Trophoblast cell (in vitro differentiated cells and primary cell): ENCODE data around the gene C10orf90.
A peak's percentile ranks its signal among the peaks of the same experiment; 100 is the strongest.
"Not testable (repeated sequence)": the region's sequence is repeated elsewhere in the genome, so short reads cannot be mapped to it uniquely, and the experiment has no call there.

Experiments
- DNase-seq, 2 donors: peaks; one replicate each; pipeline ENCODE4 v3.0.0-alpha.2; 2016
- H2AFZ ChIP-seq: 2 replicates; pipeline ENCODE4 v1.6.1; 2013; ENCODE audit warnings: low read length, moderate library complexity, mild to moderate bottlenecking; ENCODE audit not compliant: insufficient read depth, poor library complexity
- H2AK5ac ChIP-seq: 2 replicates; pipeline ENCODE4 v1.6.1; 2013; ENCODE audit warnings: mild to moderate bottlenecking, low read length
- H2BK120ac ChIP-seq: 2 replicates; pipeline ENCODE4 v1.6.1; 2013; ENCODE audit warnings: low read length, mild to moderate bottlenecking, moderate library complexity; ENCODE audit not compliant: insufficient read depth, poor library complexity
- H2BK12ac ChIP-seq: 2 replicates; pipeline ENCODE4 v1.6.1; 2013; ENCODE audit warnings: mild to moderate bottlenecking, low read length, moderate library complexity
- H2BK5ac ChIP-seq: 2 replicates; pipeline ENCODE4 v1.6.1; 2013; ENCODE audit warnings: low read length, low read depth, moderate library complexity, mild to moderate bottlenecking; ENCODE audit not compliant: poor library complexity
- H3K14ac ChIP-seq: 2 replicates; pipeline ENCODE4 v1.6.1; 2013; ENCODE audit warnings: mild to moderate bottlenecking, low read length
- H3K18ac ChIP-seq: 2 replicates; pipeline ENCODE4 v1.6.1; 2013; ENCODE audit warnings: mild to moderate bottlenecking, low read length
- H3K23ac ChIP-seq: 2 replicates; pipeline ENCODE4 v1.6.1; 2013; ENCODE audit warnings: low read length
- H3K27ac ChIP-seq: 2 replicates; pipeline ENCODE4 v1.5.1; 2013; ENCODE audit warnings: low read depth, mild to moderate bottlenecking, inconsistent platforms, low read length, moderate library complexity
- H3K27me3 ChIP-seq: 2 replicates; pipeline ENCODE4 v1.6.1; 2013; ENCODE audit warnings: inconsistent platforms, mild to moderate bottlenecking, low read length, moderate library complexity; ENCODE audit not compliant: insufficient read depth
- H3K36me3 ChIP-seq, 2 experiments: 1 replicate in 1 of 2; 2 replicates in 1 of 2; pipeline ENCODE4 v1.6.1; 2013; ENCODE audit warnings: low read length in 2 of 2, mild to moderate bottlenecking in 2 of 2, moderate library complexity in 1 of 2; ENCODE audit not compliant: insufficient read depth in 2 of 2, control insufficient read depth in 1 of 2
- H3K4ac ChIP-seq: 2 replicates; pipeline ENCODE4 v1.6.1; 2013; ENCODE audit warnings: low read depth, mild to moderate bottlenecking, low read length, moderate library complexity
- H3K4me1 ChIP-seq, 2 experiments: 1 replicate in 1 of 2; 2 replicates in 1 of 2; pipeline ENCODE4 v1.6.1; 2013; ENCODE audit warnings: low read length in 2 of 2, mild to moderate bottlenecking in 2 of 2, moderate library complexity in 1 of 2; ENCODE audit not compliant: insufficient read depth in 2 of 2, control insufficient read depth in 1 of 2
- H3K4me2 ChIP-seq: 2 replicates; pipeline ENCODE4 v1.6.1; 2013; ENCODE audit warnings: inconsistent platforms, mild to moderate bottlenecking, low read length, moderate library complexity
- H3K4me3 ChIP-seq: 2 replicates; pipeline ENCODE4 v1.5.1; 2013; ENCODE audit warnings: mild to moderate bottlenecking, low read depth, low read length, inconsistent platforms
- H3K79me1 ChIP-seq: one replicate; pipeline ENCODE4 v1.6.1; 2013; ENCODE audit warnings: low read length
- H3K79me2 ChIP-seq: 2 replicates; pipeline ENCODE4 v1.6.1; 2013; ENCODE audit warnings: low read length, mild to moderate bottlenecking; ENCODE audit not compliant: control insufficient read depth, insufficient read depth, poor library complexity
- H3K9ac ChIP-seq: 2 replicates; pipeline ENCODE4 v1.6.1; 2013; ENCODE audit warnings: mild to moderate bottlenecking, low read length
- H3K9me3 ChIP-seq: 2 replicates; pipeline ENCODE4 v1.6.1; 2013; ENCODE audit warnings: low read depth, mild to moderate bottlenecking, control low read depth, inconsistent platforms, low read length; ENCODE audit not compliant: insufficient read depth
- H4K12ac ChIP-seq: 2 replicates; pipeline ENCODE4 v1.6.1; 2013; ENCODE audit warnings: low read depth, mild to moderate bottlenecking, low read length, moderate library complexity
- H4K8ac ChIP-seq: 2 replicates; pipeline ENCODE4 v1.6.1; 2013; ENCODE audit warnings: low read depth, mild to moderate bottlenecking, low read length, moderate library complexity
- H4K91ac ChIP-seq: one replicate; pipeline ENCODE4 v1.6.1; 2013; ENCODE audit warnings: low read depth, mild to moderate bottlenecking, low read length, moderate library complexity
- WGBS: extraction: QIAGEN DNeasy Blood & Tissue Kit; methylation state at CpG from one replicate; pipeline ENCODE4 v1.1.7; 2013; ENCODE audit warnings: missing lambda C conversion rate; ENCODE audit not compliant: insufficient read length, insufficient coverage; ENCODE audit errors: extremely low coverage; 5-methylcytosine and 5-hydroxymethylcytosine counted together

C10orf90 gene

GRCh38 chr10:126561294-126561920 is 109.1 kb downstream of the C10orf90 start:
- Histone ChIP-seq H2BK12ac (no peak overlapping the region), H3K4me3 (no peak overlapping the region), H3K27me3 (no peaks in the 10 kb centered on the region), H3K14ac (no peak overlapping the region), H3K36me3 (no peaks in the 10 kb centered on the region), H3K27ac (no peak overlapping the region), H3K9me3 (peaks cover 4% of the 10 kb centered on the region), H4K91ac (no peak overlapping the region), H3K18ac (no peak overlapping the region), H3K4me1 (no peaks in the 10 kb centered on the region), H4K12ac (no peak overlapping the region), H3K4me2 (no peak overlapping the region), H3K9ac (no peak overlapping the region), H2BK5ac (no peak overlapping the region), H3K4ac (no peak overlapping the region), H4K8ac (no peak overlapping the region), H3K23ac (no peak overlapping the region), H3K79me2 (no peaks in the 10 kb centered on the region), H3K79me1 (no peaks in the 10 kb centered on the region), H2AFZ (no peak overlapping the region), H2AK5ac (no peak overlapping the region), H2BK120ac (no peak overlapping the region)
- no CpG with 5 or more reads among the region's 10 CpGs for WGBS
- DNase-seq = no peak

- Histone ChIP-seq H2BK5ac (no peak overlapping the region), H3K9ac (no peak overlapping the region), H3K4me2 (no peak overlapping the region), H3K9me3 (peaks cover 2% of the 10 kb centered on the region), H4K8ac (no peak overlapping the region), H3K23ac (no peak overlapping the region), H3K14ac (no peak overlapping the region), H3K4me3 (no peak overlapping the region), H2AFZ (no peak overlapping the region), H3K4me1 (no peaks in the 10 kb centered on the region), H3K79me1 (no peaks in the 10 kb centered on the region), H2BK120ac (no peak overlapping the region), H4K12ac (no peak overlapping the region), H2AK5ac (no peak overlapping the region), H2BK12ac (no peak overlapping the region), H3K27me3 (no peaks in the 10 kb centered on the region), H3K27ac (no peak overlapping the region), H3K79me2 (no peaks in the 10 kb centered on the region), H3K4ac (no peak overlapping the region), H4K91ac (no peak overlapping the region), H3K36me3 (no peaks in the 10 kb centered on the region), H3K18ac (no peak overlapping the region)
- no CpG with 5 or more reads among the region's 1 CpG for WGBS
- DNase-seq = no peak
Measured at GRCh38 chr10:126558881-126559280, 111.6 kb downstream of the C10orf90 start.

- no peak for DNase-seq
- Histone ChIP-seq H4K91ac (no peak overlapping the region), H3K18ac (no peak overlapping the region), H3K79me1 (no peaks in the 10 kb centered on the region), H2BK5ac (no peak overlapping the region), H3K79me2 (no peaks in the 10 kb centered on the region), H2AK5ac (no peak overlapping the region), H3K4me2 (no peak overlapping the region), H3K4me3 (no peak overlapping the region), H3K9ac (no peak overlapping the region), H3K36me3 (no peaks in the 10 kb centered on the region), H3K23ac (no peak overlapping the region), H4K8ac (no peak overlapping the region), H3K4ac (no peak overlapping the region), H3K27me3 (no peaks in the 10 kb centered on the region), H2BK120ac (no peak overlapping the region), H3K9me3 (no peaks in the 10 kb centered on the region), H2AFZ (no peak overlapping the region), H3K27ac (no peak overlapping the region), H3K4me1 (no peaks in the 10 kb centered on the region), H3K14ac (no peak overlapping the region), H2BK12ac (no peak overlapping the region), H4K12ac (no peak overlapping the region)
Measured at GRCh38 chr10:126551202-126551601, 119.3 kb downstream of the C10orf90 start.

- not testable (repeated sequence) for H3K27ac ChIP-seq, H4K12ac ChIP-seq, H3K79me2 ChIP-seq, H2BK5ac ChIP-seq, H4K8ac ChIP-seq, H3K79me1 ChIP-seq, H3K23ac ChIP-seq, H3K4me2 ChIP-seq, H3K9ac ChIP-seq, H2BK120ac ChIP-seq, H3K36me3 ChIP-seq, H3K27me3 ChIP-seq, H2BK12ac ChIP-seq, H3K4ac ChIP-seq, H3K9me3 ChIP-seq, H2AK5ac ChIP-seq, H3K4me3 ChIP-seq, H4K91ac ChIP-seq, H3K14ac ChIP-seq, H2AFZ ChIP-seq, H3K18ac ChIP-seq, H3K4me1 ChIP-seq
- DNase-seq = peak in 1 of 2 donors; percentile 32
- no CpG with 5 or more reads among the region's 4 CpGs for WGBS
Measured at GRCh38 chr10:126550586-126550985, 119.9 kb downstream of the C10orf90 start.
